HEK293 (cell line): ENCODE data around the gene ENO3.

ENCODE experiments used
- CTCF ChIA-PET: fragments of 350-600 bp; formaldehyde crosslinking; extraction: SDS; loops from one replicate; lab custom pipeline; 2021; ENCODE audit warnings: antibody characterized with exemption; lab: Yijun Ruan, JAX
- POLR2A ChIA-PET: fragments of 300-600 bp; formaldehyde crosslinking; extraction: SDS; loops from one replicate; lab custom pipeline; 2020; ENCODE audit warnings: antibody characterized with exemption, inconsistent platforms; lab: Yijun Ruan, JAX
- H3K27ac ChIP-seq: fragments of 200-500 bp; sonication (Bioruptor generic); 2 replicates; pipeline ENCODE4 v1.5.1; 2014; ENCODE audit warnings: low read depth, low read length, control low read depth, inconsistent platforms; ENCODE audit errors: extremely low read depth
- H3K36me3 ChIP-seq, 2 experiments: fragments of 200-500 bp in 1 of 2; sonication (Bioruptor generic) in 1 of 2; 1 replicate in 1 of 2; 2 replicates in 1 of 2; pipeline ENCODE4 v1.5.1; 2014 to 2017; ENCODE audit warnings: inconsistent platforms in 2 of 2, low read length in 2 of 2; ENCODE audit not compliant: control insufficient read depth in 2 of 2, insufficient read depth in 1 of 2
- H3K4me1 ChIP-seq: fragments of 200-500 bp; sonication (Bioruptor generic); 2 replicates; pipeline ENCODE4 v1.5.1; 2014; ENCODE audit warnings: mild to moderate bottlenecking, low read length, inconsistent platforms; ENCODE audit not compliant: control insufficient read depth, insufficient read depth
- H3K4me3 ChIP-seq: 2 replicates; pipeline ENCODE4 v1.5.1; 2011; ENCODE audit warnings: low read depth, mild to moderate bottlenecking, control low read depth, low read length, moderate library complexity
- H3K9me3 ChIP-seq: fragments of 200-500 bp; sonication (Bioruptor generic); 2 replicates; pipeline ENCODE4 v1.5.1; 2014; ENCODE audit warnings: low read depth, low read length, inconsistent platforms; ENCODE audit not compliant: control insufficient read depth, insufficient read depth
- EGR2 ChIP-seq: fragments of 450-650 bp; formaldehyde crosslinking; IDR thresholded peaks from 2 replicates; pipeline ENCODE4 v1.5.1; 2016; ENCODE audit warnings: low read depth, missing biosample characterization, missing genetic modification characterization
- GLIS1 ChIP-seq: fragments of 450-650 bp; formaldehyde crosslinking; IDR thresholded peaks from 2 replicates; pipeline ENCODE4 v1.5.1; 2016; ENCODE audit warnings: missing biosample characterization, missing genetic modification characterization
- GLIS2 ChIP-seq: fragments of 450-650 bp; formaldehyde crosslinking; IDR thresholded peaks from 2 replicates; pipeline ENCODE4 v1.5.1; 2016; ENCODE audit warnings: missing biosample characterization, missing genetic modification characterization
- HIC1 ChIP-seq: fragments of 450-650 bp; formaldehyde crosslinking; IDR thresholded peaks from 2 replicates; pipeline ENCODE4 v1.5.1; 2016; ENCODE audit warnings: missing biosample characterization, missing genetic modification characterization
- KLF1 ChIP-seq: fragments of 450-650 bp; formaldehyde crosslinking; IDR thresholded peaks from 2 replicates; pipeline ENCODE4 v1.5.1; 2016; ENCODE audit warnings: missing biosample characterization, missing genetic modification characterization
- WT1 ChIP-seq: fragments of 450-650 bp; formaldehyde crosslinking; IDR thresholded peaks from 2 replicates; pipeline ENCODE4 v1.5.1; 2016; ENCODE audit warnings: missing biosample characterization, missing genetic modification characterization
- ZBTB20 ChIP-seq: fragments of 450-650 bp; formaldehyde crosslinking; IDR thresholded peaks from 2 replicates; pipeline ENCODE4 v1.5.1; 2016; ENCODE audit warnings: missing biosample characterization, missing genetic modification characterization
- ZBTB26 ChIP-seq: fragments of 450-650 bp; formaldehyde crosslinking; optimal IDR thresholded peaks from 2 replicates; pipeline ENCODE3; 2016; ENCODE audit warnings: missing biosample characterization, mild to moderate bottlenecking, missing genetic modification characterization
- ZFHX2 ChIP-seq: fragments of 450-650 bp; formaldehyde crosslinking; conservative IDR thresholded peaks from 2 replicates; pipeline ENCODE4 v1.5.1; 2016; ENCODE audit warnings: missing biosample characterization, missing genetic modification characterization
- ZNF10 ChIP-seq: fragments of 450-650 bp; formaldehyde crosslinking; IDR thresholded peaks from 2 replicates; pipeline ENCODE4 v1.5.1; 2017; ENCODE audit warnings: missing biosample characterization, missing genetic modification characterization
- ZNF140 ChIP-seq: fragments of 450-650 bp; formaldehyde crosslinking; IDR thresholded peaks from 2 replicates; pipeline ENCODE4 v1.5.1; 2016; ENCODE audit warnings: missing biosample characterization, missing genetic modification characterization
- ZNF366 ChIP-seq: fragments of 450-650 bp; formaldehyde crosslinking; conservative IDR thresholded peaks from 2 replicates; pipeline ENCODE4 v1.5.1; 2016; ENCODE audit warnings: missing biosample characterization, missing genetic modification characterization
- ZNF391 ChIP-seq: fragments of 450-650 bp; formaldehyde crosslinking; IDR thresholded peaks from 2 replicates; pipeline ENCODE4 v1.5.1; 2016; ENCODE audit warnings: low read depth, missing biosample characterization, missing genetic modification characterization, borderline replicate concordance
- ZNF394 ChIP-seq: fragments of 450-650 bp; formaldehyde crosslinking; IDR thresholded peaks from 2 replicates; pipeline ENCODE4 v1.5.1; 2016; ENCODE audit warnings: missing biosample characterization, missing genetic modification characterization, mild to moderate bottlenecking, moderate library complexity, borderline replicate concordance
- ZNF416 ChIP-seq: fragments of 450-650 bp; formaldehyde crosslinking; IDR thresholded peaks from 2 replicates; pipeline ENCODE4 v1.5.1; 2016; ENCODE audit warnings: missing biosample characterization, missing genetic modification characterization
- ZNF548 ChIP-seq: fragments of 450-650 bp; formaldehyde crosslinking; IDR thresholded peaks from 2 replicates; pipeline ENCODE4 v1.5.1; 2016; ENCODE audit warnings: missing biosample characterization, missing genetic modification characterization
- ZNF558 ChIP-seq: fragments of 450-650 bp; formaldehyde crosslinking; IDR thresholded peaks from 2 replicates; pipeline ENCODE4 v1.5.1; 2016; ENCODE audit warnings: missing biosample characterization, missing genetic modification characterization
- ZNF629 ChIP-seq: fragments of 450-650 bp; formaldehyde crosslinking; IDR thresholded peaks from 2 replicates; pipeline ENCODE4 v1.5.1; 2017; ENCODE audit warnings: missing biosample characterization, missing genetic modification characterization
- ZNF670 ChIP-seq: fragments of 450-650 bp; formaldehyde crosslinking; IDR thresholded peaks from 2 replicates; pipeline ENCODE4 v1.5.1; 2016; ENCODE audit warnings: missing biosample characterization, missing genetic modification characterization, low read depth
- ZSCAN18 ChIP-seq: fragments of 450-650 bp; formaldehyde crosslinking; IDR thresholded peaks from 2 replicates; pipeline ENCODE4 v1.5.1; 2016; ENCODE audit warnings: missing biosample characterization, missing genetic modification characterization
- TF ChIP-seq, protein P1 (sequence below): fragments of 450-650 bp; formaldehyde crosslinking; IDR thresholded peaks from 2 replicates; pipeline ENCODE4 v1.5.1; 2016; ENCODE audit warnings: missing biosample characterization, missing genetic modification characterization
- TF ChIP-seq, protein P2 (sequence below): fragments of 450-650 bp; formaldehyde crosslinking; IDR thresholded peaks from 2 replicates; pipeline ENCODE4 v1.5.1; 2017; ENCODE audit warnings: missing biosample characterization, missing genetic modification characterization

The ENO3 gene

GRCh38 chr17:4998027-4998731 lies 47.3 kb downstream of the ENO3 start (continued):
- TF ChIP-seq ZNF416, result no peak
- TF ChIP-seq ZBTB26 (tag by site-specific recombination), result peak; percentile 1
- TF ChIP-seq, protein P1, sequence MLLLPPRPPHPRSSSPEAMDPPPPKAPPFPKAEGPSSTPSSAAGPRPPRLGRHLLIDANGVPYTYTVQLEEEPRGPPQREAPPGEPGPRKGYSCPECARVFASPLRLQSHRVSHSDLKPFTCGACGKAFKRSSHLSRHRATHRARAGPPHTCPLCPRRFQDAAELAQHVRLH (tag by site-specific recombination), result no peak
- peak; percentile 92; the same call in 1 of the 2 replicates for TF ChIP-seq ZNF394
- peak; percentile 93 for TF ChIP-seq GLIS2

DNA sequence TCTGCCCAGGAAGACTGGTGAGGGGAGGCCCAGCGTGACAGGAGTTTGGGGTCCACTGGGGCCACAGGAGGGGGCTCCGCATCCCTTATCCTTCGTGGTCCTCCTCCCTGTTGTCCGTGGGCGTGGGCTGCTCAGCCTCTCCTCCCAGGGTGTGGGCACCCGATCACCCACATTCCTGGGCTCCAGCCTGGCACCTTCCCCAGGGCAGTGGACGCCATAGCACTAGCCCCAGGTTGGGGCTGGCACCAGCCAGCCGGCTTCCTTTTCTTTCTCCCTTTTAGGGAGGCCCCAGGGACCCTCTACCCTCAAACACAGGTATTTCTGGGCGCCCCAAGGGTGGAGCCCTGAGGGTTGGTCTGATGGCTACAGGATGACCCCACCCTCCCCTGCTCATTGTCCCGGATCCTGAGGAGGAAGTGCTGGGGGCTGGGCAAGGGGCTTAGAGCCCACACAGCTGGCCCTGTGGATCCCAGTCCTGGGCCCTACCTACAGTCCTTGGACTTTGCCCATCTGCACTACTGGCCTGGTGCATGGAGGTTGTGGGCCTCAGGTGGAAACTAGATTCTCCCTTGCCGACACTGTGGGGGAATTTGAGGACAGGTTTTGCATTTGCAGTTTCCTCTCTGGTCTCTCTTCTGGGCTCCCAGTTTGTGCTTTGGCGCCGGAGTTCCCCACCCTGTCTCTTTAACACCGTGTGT lies 48.0 kb downstream of the ENO3 start:
- Histone ChIP-seq H3K4me3 (peak overlapping the region; percentile 65), H3K9me3 (no peaks in the 10 kb centered on the region), H3K27ac (peak overlapping the region; percentile 77; the same call in 1 of the 2 replicates), H3K4me1 (peaks cover 14% of the 10 kb centered on the region)
- POLR2A ChIA-PET, result interaction anchor here (0.7 to 2.5 kb wide), 5 partner anchors 8 to 59 kb away, joined by 3 to 27 read pairs (median 19); partner anchors contain the start of genes CAMTA2, RNF167, SLC25A11 and SPAG7
- CTCF ChIA-PET, result interaction anchor here (0.6 to 3.1 kb wide), 6 partner anchors 7 to 209 kb away, joined by 3 to 21 read pairs (median 4); partner anchors contain the start of gene CAMTA2
- TF ChIP-seq ZNF548 (tag by site-specific recombination), result no peak
- peak; percentile 78 for TF ChIP-seq ZBTB20 (tag by site-specific recombination)
- TF ChIP-seq KLF1 (tag by site-specific recombination), result peak; percentile 63
- TF ChIP-seq ZNF670, result no peak
- 0 out of 2 replicates have a peak, but pooled peaks have one; percentile 11 for TF ChIP-seq ZNF394
- TF ChIP-seq WT1 (tag by site-specific recombination), result peak; percentile 24; the same call in 1 of the 2 replicates
- peak; percentile 54 for TF ChIP-seq ZFHX2 (tag by site-specific recombination)
- TF ChIP-seq ZNF391 (tag by site-specific recombination), result no peak
- TF ChIP-seq GLIS2, result peak; percentile 69
- 0 out of 2 replicates have a peak, but pooled peaks have one; percentile 69 for TF ChIP-seq HIC1
- TF ChIP-seq ZNF10 (tag by site-specific recombination), result no peak
- peak; percentile 38; the same call in 1 of the 2 replicates for TF ChIP-seq EGR2 (tag by site-specific recombination)
- TF ChIP-seq, all 188 proteins: peak for 8
- peaks cover 13 to 34% of the 10 kb centered on the region in 2 experiments; a peak in 2 of 3 replicates for H3K36me3 ChIP-seq

DNA sequence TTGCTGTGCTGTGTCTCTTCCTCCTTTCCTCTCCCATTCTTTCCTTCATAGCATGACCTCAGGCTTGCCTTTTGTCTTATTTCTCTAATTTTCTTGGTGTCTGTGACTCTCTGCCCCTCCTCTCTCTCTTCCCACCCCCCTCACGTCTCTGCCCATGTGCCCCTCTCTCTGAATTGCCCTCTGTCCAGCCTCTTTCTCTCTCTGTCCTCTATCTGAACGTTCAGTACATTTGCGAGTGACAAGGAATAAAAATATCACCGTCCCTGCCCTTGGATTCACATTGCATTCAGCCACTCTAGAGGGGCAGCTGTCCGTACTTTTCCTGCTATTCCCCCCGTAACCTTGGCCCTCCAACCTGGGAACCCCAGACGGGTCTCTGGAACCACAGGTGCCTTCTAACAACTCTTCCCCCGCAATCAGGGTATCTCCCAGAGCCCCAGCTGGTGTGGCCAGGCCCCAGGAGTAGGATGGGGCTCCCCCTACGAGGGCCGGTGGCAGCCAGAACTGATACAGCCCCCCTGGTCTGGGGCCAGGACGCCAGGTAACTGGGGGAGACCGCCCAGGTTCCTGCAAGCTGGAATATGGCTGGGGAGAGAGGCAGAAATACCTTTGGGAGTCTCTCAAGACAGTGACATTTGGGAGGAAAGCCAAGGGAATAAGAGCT lies 48.6 kb downstream of the ENO3 start:
- Histone ChIP-seq H3K9me3 (no peaks in the 10 kb centered on the region), H3K27ac (0 out of 2 replicates have a peak overlapping the region, but pooled peaks have one; percentile 77), H3K4me3 (no peak overlapping the region; the same call in 1 of the 2 replicates), H3K36me3 (peaks cover 20 to 40% of the 10 kb centered on the region in 2 experiments; a peak in 2 of 3 replicates), H3K4me1 (peaks cover 14% of the 10 kb centered on the region)
- ChIA-PET POLR2A (interaction anchor here (1.4 kb wide), 1 partner anchor 13 kb away, joined by 3 read pairs; no protein-coding TSS in a partner anchor), CTCF (interaction anchor here (0.7 to 1.9 kb wide), 5 partner anchors 8 to 21 kb away, joined by 3 to 7 read pairs (median 4); partner anchors contain the start of gene CAMTA2)
- TF ChIP-seq ZNF629 (tag by site-specific recombination) (no peak), ZNF140 (no peak), ZNF558 (tag by site-specific recombination) (no peak), GLIS1 (tag by site-specific recombination) (no peak), ZSCAN18 (tag by site-specific recombination) (no peak), ZNF366 (tag by site-specific recombination) (0 out of 2 replicates have a peak, but pooled peaks have one; percentile 23)
- TF ChIP-seq, protein P2, sequence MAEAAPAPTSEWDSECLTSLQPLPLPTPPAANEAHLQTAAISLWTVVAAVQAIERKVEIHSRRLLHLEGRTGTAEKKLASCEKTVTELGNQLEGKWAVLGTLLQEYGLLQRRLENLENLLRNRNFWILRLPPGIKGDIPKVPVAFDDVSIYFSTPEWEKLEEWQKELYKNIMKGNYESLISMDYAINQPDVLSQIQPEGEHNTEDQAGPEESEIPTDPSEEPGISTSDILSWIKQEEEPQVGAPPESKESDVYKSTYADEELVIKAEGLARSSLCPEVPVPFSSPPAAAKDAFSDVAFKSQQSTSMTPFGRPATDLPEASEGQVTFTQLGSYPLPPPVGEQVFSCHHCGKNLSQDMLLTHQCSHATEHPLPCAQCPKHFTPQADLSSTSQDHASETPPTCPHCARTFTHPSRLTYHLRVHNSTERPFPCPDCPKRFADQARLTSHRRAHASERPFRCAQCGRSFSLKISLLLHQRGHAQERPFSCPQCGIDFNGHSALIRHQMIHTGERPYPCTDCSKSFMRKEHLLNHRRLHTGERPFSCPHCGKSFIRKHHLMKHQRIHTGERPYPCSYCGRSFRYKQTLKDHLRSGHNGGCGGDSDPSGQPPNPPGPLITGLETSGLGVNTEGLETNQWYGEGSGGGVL, result no peak
